PFSK-1 (cell line): ENCODE results near the gene TOP1.

ENCODE experiments used
- FOXP2 ChIP-seq: optimal IDR thresholded peaks from 2 replicates; pipeline ENCODE3; 2011; ENCODE audit warnings: borderline replicate concordance, control low read depth, inconsistent platforms; ENCODE audit not compliant: insufficient read depth; ENCODE audit errors: extremely low read length, extremely low read depth
- POLR2AphosphoS5 ChIP-seq: IDR thresholded peaks from 2 replicates; pipeline ENCODE4 v1.6.1; 2012; ENCODE audit warnings: low read depth, mild to moderate bottlenecking, control low read depth, low read length, moderate library complexity
- REST ChIP-seq, 2 experiments: IDR thresholded peaks; 2 replicates each; pipeline versions ENCODE4 v1.6.1 to v1.8.0; 2011 to 2012; ENCODE audit warnings: low read depth in 2 of 2, low read length in 2 of 2, control low read depth in 1 of 2, inconsistent platforms in 1 of 2, mild to moderate bottlenecking in 1 of 2, moderate library complexity in 1 of 2; ENCODE audit not compliant: insufficient read depth in 1 of 2
- SIN3A ChIP-seq: IDR thresholded peaks from 2 replicates; pipeline ENCODE4 v1.6.1; 2012; ENCODE audit warnings: mild to moderate bottlenecking, low read length, moderate library complexity, borderline replicate concordance; ENCODE audit not compliant: insufficient read depth
- TAF1 ChIP-seq: IDR thresholded peaks from 2 replicates; pipeline ENCODE4 v1.6.1; 2012; ENCODE audit warnings: low read length, control low read depth, borderline replicate concordance; ENCODE audit not compliant: insufficient read depth

TOP1 gene

DNA sequence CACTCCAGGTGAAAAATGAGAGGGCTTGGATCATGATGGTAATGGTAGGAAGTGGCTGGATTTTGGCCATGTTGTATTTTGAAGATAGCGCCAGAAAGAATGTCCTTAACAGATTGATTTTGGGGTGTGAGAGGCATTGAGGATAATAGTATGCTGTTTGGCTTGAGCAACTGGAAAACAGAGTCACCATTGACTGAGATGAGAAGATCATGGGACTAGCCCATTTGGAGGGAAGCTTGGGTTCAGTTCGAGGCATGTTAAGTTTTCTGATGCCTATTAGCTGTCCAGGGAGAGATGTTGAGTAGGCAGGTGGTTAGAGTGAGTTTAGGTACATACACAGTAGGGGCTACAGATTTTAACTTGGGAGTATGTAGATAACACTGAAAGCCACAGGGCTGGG lies 132.1 kb downstream of the TOP1 start:
- TF ChIP-seq SIN3A (no peak), FOXP2 (no peak), REST (IDR thresholded peaks at IDR 0.05; ENCODE audit: insufficient read depth in 1 of 2, low read depth in 2 of 2, low read length in 2 of 2) (no peak), POLR2AphosphoS5 (no peak), TAF1 (no peak)

DNA sequence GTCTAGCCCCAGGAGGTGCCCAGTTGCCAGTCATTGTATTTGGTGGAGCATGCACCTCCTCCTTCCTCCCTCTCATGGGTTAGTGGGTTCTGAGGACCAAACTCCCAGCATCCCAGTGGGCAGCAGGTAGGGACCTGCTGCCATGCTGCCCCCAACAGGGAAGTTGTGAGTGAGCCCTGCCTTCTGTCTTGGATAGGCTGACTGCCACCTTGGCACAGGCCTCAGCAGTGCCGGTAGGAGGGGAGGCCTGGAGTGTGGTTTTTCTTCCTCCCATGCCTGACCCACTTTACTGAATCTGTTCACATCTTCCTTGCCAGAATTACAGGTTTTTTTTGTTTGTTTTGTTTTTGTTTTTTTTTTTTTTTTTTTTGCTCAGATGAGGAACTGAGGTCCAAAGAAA lies 133.3 kb downstream of the TOP1 start:
- TF ChIP-seq TAF1 (no peak), FOXP2 (no peak), SIN3A (no peak), POLR2AphosphoS5 (no peak)

- TF ChIP-seq POLR2AphosphoS5 (no peak), SIN3A (no peak), FOXP2 (no peak), TAF1 (no peak), REST (IDR thresholded peaks at IDR 0.05; ENCODE audit: insufficient read depth in 1 of 2, low read depth in 2 of 2, low read length in 2 of 2) (no peak)
These were observed 133.8 kb downstream of the TOP1 start for GRCh38 chr20:41162396-41162795.

GRCh38 chr20:41163821-41164220 lies 135.2 kb downstream of the TOP1 start:
- TF ChIP-seq SIN3A, result no peak
- TF ChIP-seq FOXP2, result no peak
- no peak for TF ChIP-seq REST (IDR thresholded peaks at IDR 0.05; ENCODE audit: insufficient read depth in 1 of 2, low read depth in 2 of 2, low read length in 2 of 2)
- no peak for TF ChIP-seq POLR2AphosphoS5
- TF ChIP-seq TAF1, result no peak

GRCh38 chr20:41165001-41165882 lies 136.6 kb downstream of the TOP1 start:
- no peak for TF ChIP-seq REST (IDR thresholded peaks at IDR 0.05; ENCODE audit: insufficient read depth in 1 of 2, low read depth in 2 of 2, low read length in 2 of 2)
- TF ChIP-seq TAF1, result no peak
- TF ChIP-seq POLR2AphosphoS5, result no peak
- TF ChIP-seq SIN3A, result no peak
- TF ChIP-seq FOXP2, result no peak
